Small intestine (tissue), 7 donors: ENCODE data around the gene SEL1L3. TPM values are rescaled to one million over a fixed set of nuclear protein-coding genes. Genes with fewer than 3 reads are reported as not detected.

Experiments
- DNase-seq, 2 donors: peaks; one replicate each; pipeline versions ENCODE4 v3.0.0 to v3.0.0-alpha.2; 2013
- FAIRE-seq: peaks from 2 replicates; lab custom pipeline; 2012; peaks lifted over from hg19 to GRCh38; lab: Jason Lieb, UNC
- H3K27ac ChIP-seq, 3 donors: one replicate each; pipeline ENCODE4 v1.5.1; 2013; ENCODE audit warnings: low read length in 2 of 3, mild to moderate bottlenecking in 2 of 3, control low read depth in 1 of 3, inconsistent platforms in 1 of 3, low read depth in 1 of 3, moderate library complexity in 1 of 3
- H3K27me3 ChIP-seq, 3 donors: one replicate each; pipeline ENCODE4 v1.6.1; 2013; ENCODE audit warnings: low read length in 3 of 3, inconsistent platforms in 1 of 3; ENCODE audit not compliant: control insufficient read depth in 3 of 3, insufficient read depth in 3 of 3
- H3K36me3 ChIP-seq, 3 donors: one replicate each; pipeline ENCODE4 v1.6.1; 2013; ENCODE audit warnings: low read length in 3 of 3, inconsistent platforms in 1 of 3, low read depth in 1 of 3, mild to moderate bottlenecking in 1 of 3, moderate library complexity in 1 of 3; ENCODE audit not compliant: control insufficient read depth in 3 of 3, insufficient read depth in 2 of 3
- H3K4me1 ChIP-seq, 3 donors: one replicate each; pipeline ENCODE4 v1.6.1; 2013; ENCODE audit warnings: low read length in 2 of 3, inconsistent platforms in 1 of 3, low read depth in 1 of 3, mild to moderate bottlenecking in 1 of 3, moderate library complexity in 1 of 3; ENCODE audit not compliant: control insufficient read depth in 3 of 3, insufficient read depth in 2 of 3
- H3K4me3 ChIP-seq, 3 donors: one replicate each; pipeline ENCODE4 v1.5.1; 2013; ENCODE audit warnings: low read length in 3 of 3, control low read depth in 1 of 3, inconsistent platforms in 1 of 3, low read depth in 1 of 3, mild to moderate bottlenecking in 1 of 3, moderate library complexity in 1 of 3
- H3K9me3 ChIP-seq, 2 donors: one replicate each; pipeline ENCODE4 v1.6.1; 2013; ENCODE audit warnings: low read depth in 1 of 2, low read length in 1 of 2; ENCODE audit not compliant: control insufficient read depth in 2 of 2, insufficient read depth in 1 of 2
- WGBS, 3 donors: extraction: QIAGEN DNeasy Blood & Tissue Kit; methylation state at CpG; one replicate each; pipeline ENCODE4 v1.1.7; 2013; 5-methylcytosine and 5-hydroxymethylcytosine counted together
- polyA plus RNA-seq, 4 donors: library from polyadenylated mRNA; stranded (reverse) in 3 of 4; unstranded in 1 of 4; fragments of 200-250 nt in 3 of 4; fragments of 120-200 nt in 1 of 4; gene quantifications; one replicate each; pipeline versions ENCODE4 v1.2.1 to v1.2.3, GENCODE V29; 2013
- donor health status: healthy with polysubstance abuse.
- donor health status: control.
- donor health status: control.
- donor health status: Bipolar disorder and iron deficiency.
- donor health status: healthy.

The SEL1L3 gene
- polyA plus RNA-seq, 4 donors: 42.7 to 77.5 (median 51.2) TPM

GRCh38 chr4:25797136-25797535, 65.7 kb downstream of the SEL1L3 start:
- no peaks in the 10 kb centered on the region for H3K4me1 ChIP-seq
- no peak overlapping the region for H3K27ac ChIP-seq
- H3K4me3 ChIP-seq: no peak overlapping the region
- DNase-seq (no peak), FAIRE-seq (no peak)
- peaks cover 0 to 51% (median 14%) of the 10 kb centered on the region in 3 donors for H3K36me3 ChIP-seq
- 72 to 83% (median 83%) methylated on average over 8 of the region's 8 CpGs for WGBS, 3 donors
- H3K27me3 ChIP-seq: no peaks in the 10 kb centered on the region
- H3K9me3 ChIP-seq: no peaks in the 10 kb centered on the region

GRCh38 chr4:25795566-25796454, 67.0 kb downstream of the SEL1L3 start:
- FAIRE-seq: no peak
- WGBS, 3 donors: 85 to 93% (median 92%) methylated on average over 12 of the region's 12 CpGs

GRCh38 chr4:25795091-25795490, 67.7 kb downstream of the SEL1L3 start:
- FAIRE-seq: no peak
- Histone ChIP-seq H3K4me1 (peaks cover 0 to 2% (median 0%) of the 10 kb centered on the region in 3 donors), H3K9me3 (no peaks in the 10 kb centered on the region), H3K36me3 (peaks cover 0 to 47% (median 10%) of the 10 kb centered on the region in 3 donors), H3K27ac (no peak overlapping the region), H3K4me3 (no peak overlapping the region), H3K27me3 (no peaks in the 10 kb centered on the region)
- WGBS, 3 donors: 95 to 98% (median 97%) methylated on average over 4 of the region's 4 CpGs
- no peak for DNase-seq

More at GRCh38 chr4:25795566-25796454, 67.0 kb downstream of the SEL1L3 start:
- Histone ChIP-seq H3K27ac (no peak overlapping the region), H3K36me3 (peaks cover 0 to 46% (median 8%) of the 10 kb centered on the region in 3 donors), H3K4me1 (no peaks in the 10 kb centered on the region), H3K4me3 (no peak overlapping the region), H3K9me3 (no peaks in the 10 kb centered on the region), H3K27me3 (no peaks in the 10 kb centered on the region)
- DNase-seq: no peak

- whole genome bisulfite sequencing, 3 donors: 87 to 91% (median 90%) methylated on average over 4 of the region's 4 CpGs
- H3K27me3 ChIP-seq: no peaks in the 10 kb centered on the region
- H3K4me3 ChIP-seq: no peak overlapping the region
- no peak for FAIRE-seq
- H3K4me1 ChIP-seq: peaks cover 0 to 20% (median 0%) of the 10 kb centered on the region in 3 donors
- no peak overlapping the region for H3K27ac ChIP-seq
- H3K9me3 ChIP-seq: no peaks in the 10 kb centered on the region
- no peak for DNase-seq
- peaks cover 3 to 51% (median 19%) of the 10 kb centered on the region in 3 donors for H3K36me3 ChIP-seq
These were observed 69.9 kb downstream of the SEL1L3 start for GRCh38 chr4:25792876-25793275.

DNA sequence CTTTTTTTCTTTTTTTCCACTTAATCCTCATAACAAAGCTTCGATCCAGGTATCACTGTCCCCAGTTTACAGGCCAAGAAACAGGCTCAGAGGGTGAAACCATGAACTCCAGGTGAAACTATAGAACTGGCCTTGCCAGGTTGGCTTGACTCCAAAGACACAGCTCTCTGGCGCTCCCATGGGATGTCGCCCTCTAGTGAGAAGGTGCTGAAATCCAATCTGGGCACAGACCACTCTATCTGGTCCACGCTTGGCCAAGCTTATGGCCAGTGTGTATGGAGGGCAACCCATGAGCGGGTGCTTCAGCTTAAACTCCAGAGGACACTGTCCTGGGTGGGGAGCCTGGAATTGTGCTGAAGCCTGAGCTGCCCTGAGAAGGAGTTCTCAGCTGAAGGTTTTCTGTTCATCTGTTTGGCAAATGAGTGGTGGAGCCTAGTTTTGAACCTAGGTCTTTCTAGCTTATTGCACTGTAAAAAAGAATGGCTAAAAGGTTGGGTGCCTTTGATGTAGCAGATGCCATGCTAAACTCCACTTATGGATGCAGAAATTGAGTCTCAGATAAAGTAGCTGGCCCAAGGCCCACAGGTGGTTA, 70.5 kb downstream of the SEL1L3 start:
- 43 to 72% (median 53%) methylated on average over 5 of the region's 5 CpGs for WGBS, 3 donors
- DNase-seq (peak; percentile 45 to 78), FAIRE-seq (no peak)
- H3K9me3 ChIP-seq: no peaks in the 10 kb centered on the region
- H3K27me3 ChIP-seq: no peaks in the 10 kb centered on the region
- peaks cover 3 to 45% (median 23%) of the 10 kb centered on the region in 3 donors for H3K36me3 ChIP-seq
- no peak overlapping the region for H3K27ac ChIP-seq
- H3K4me3 ChIP-seq: no peak overlapping the region
- H3K4me1 ChIP-seq: peaks cover 0 to 23% (median 0%) of the 10 kb centered on the region in 3 donors

DNA sequence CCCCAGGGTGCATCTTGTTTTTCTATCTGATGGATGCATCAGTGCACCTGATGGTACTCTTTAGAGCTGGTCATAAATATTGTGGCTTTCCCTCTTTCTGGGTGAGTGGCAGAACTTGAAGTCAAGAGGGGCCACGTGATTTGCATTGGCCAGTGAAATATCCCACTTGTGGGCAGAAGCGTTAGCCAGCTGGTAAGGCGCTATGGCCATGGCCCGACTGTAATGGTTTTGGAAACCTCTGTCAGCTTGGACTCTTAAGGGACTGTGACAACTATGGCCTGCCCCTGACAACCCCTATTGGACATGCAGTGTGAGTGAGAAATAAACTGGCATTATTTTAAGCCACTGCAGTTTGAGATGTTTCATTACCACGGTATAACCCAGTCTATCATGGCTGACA, 72.8 kb downstream of the SEL1L3 start:
- Histone ChIP-seq H3K9me3 (no peaks in the 10 kb centered on the region), H3K36me3 (peaks cover 3 to 34% (median 23%) of the 10 kb centered on the region in 3 donors), H3K4me1 (peaks cover 0 to 27% (median 0%) of the 10 kb centered on the region in 3 donors), H3K4me3 (no peak overlapping the region), H3K27me3 (no peaks in the 10 kb centered on the region), H3K27ac (no peak overlapping the region)
- FAIRE-seq (no peak), DNase-seq (no peak)
- 87 to 95% (median 89%) methylated on average over 5 of the region's 5 CpGs for whole genome bisulfite sequencing, 3 donors

- Histone ChIP-seq H3K27me3 (no peaks in the 10 kb centered on the region), H3K4me1 (peaks cover 0 to 27% (median 0%) of the 10 kb centered on the region in 3 donors), H3K4me3 (no peak overlapping the region), H3K36me3 (peaks cover 3 to 44% (median 32%) of the 10 kb centered on the region in 3 donors), H3K27ac (peak overlapping the region in 2 of 3 donors; percentile 32 to 67), H3K9me3 (no peaks in the 10 kb centered on the region)
- FAIRE-seq: no peak
- WGBS, 3 donors: 70 to 89% (median 89%) methylated on average over 4 of the region's 4 CpGs
- DNase-seq: no peak
These were observed 74.0 kb downstream of the SEL1L3 start for GRCh38 chr4:25788703-25789238.

DNA sequence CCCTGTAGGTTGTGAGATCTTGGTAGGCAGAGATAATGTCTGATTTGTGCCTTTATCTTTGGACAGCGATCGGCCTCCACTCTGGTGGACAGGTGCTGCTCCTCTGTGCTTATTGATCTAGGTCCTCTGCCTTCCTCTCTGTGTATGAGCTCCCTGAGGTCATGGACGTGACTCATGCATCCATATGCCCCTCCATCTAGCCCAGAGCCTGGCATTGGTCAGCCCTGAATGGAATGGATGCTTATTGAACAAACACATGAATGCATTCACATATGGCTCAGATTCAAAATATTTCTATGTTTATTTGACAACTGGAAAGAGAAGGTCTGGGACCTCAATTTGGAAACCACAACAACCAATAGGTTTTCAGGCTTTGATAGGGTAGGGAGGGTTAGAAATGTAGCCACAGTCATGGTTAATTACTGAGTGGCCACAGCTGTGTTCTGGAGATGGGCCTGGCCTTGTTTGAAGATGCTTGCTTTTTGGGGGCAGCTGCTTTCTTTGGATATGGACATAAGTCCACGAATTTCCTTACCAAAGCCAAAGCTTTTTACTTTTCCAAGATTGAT, 76.2 kb downstream of the SEL1L3 start:
- Histone ChIP-seq H3K27me3 (no peaks in the 10 kb centered on the region), H3K4me1 (peaks cover 0 to 27% (median 0%) of the 10 kb centered on the region in 3 donors), H3K9me3 (no peaks in the 10 kb centered on the region), H3K27ac (no peak overlapping the region), H3K4me3 (no peak overlapping the region), H3K36me3 (peaks cover 3 to 51% (median 42%) of the 10 kb centered on the region in 3 donors)
- WGBS, 3 donors: 80 to 97% (median 89%) methylated on average over 4 of the region's 4 CpGs
- FAIRE-seq (no peak), DNase-seq (no peak)
